Nucleus accumbens (tissue), 56 donors: ENCODE data around the gene VPS4A.

Experiments
- DNase-seq, 56 donors: peaks; one replicate each; lab custom pipeline; 2025; lab: John Stamatoyannopoulos, UW

Gene VPS4A

DNA sequence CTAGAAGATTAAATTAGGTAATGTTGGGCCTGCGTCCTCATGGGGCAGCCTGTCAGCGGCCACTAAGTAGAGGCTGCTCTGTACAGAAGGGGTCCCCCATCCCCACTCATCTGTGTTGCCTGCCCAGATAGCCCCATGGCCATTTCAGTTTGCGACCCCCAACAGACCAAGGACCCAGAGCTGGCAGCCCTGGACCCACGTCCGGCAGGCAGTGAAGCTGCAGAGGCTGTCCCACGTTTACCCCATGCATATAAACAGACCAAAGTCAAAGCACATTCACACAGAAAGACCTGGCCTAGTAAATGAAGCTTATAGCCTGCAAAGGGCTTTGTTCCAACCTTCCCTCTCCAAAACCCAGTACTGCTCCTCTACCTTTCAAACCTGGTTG, 14.6 kb downstream of the VPS4A start:
- no peak for DNase-seq

DNA sequence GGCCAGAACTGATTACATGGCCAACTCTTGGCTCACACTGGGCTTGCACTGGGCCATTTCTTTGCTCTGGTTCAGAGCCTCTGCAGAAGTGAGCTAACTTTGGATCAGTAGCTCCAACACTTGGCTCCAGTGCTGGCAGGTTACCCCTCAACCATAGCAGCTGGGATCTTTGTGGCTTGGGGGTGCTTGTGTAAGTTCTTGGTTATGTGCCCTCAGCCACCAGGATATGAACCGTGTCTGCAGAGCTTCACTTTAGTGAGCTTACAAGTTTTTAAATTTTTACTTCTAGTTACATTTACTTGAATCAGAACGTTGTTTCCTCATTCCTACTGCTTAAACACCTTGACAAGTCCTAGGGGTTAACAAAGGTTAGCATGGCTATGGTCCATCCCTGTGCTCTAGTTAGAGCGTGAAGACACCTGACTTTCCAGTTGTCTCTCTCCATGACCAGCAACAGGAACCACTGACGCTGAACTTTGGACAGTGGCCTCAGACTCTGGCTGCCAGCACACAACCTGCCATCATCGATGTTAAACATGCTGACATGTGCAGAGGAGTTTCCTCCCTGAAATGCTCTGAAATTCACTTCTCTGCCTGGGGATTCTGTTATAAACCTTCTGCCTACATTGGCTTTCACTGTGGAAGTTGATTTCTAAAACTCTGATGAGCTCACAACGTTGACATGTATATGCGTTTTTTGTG, 15.2 kb downstream of the VPS4A start:
- no peak for DNase-seq

DNA sequence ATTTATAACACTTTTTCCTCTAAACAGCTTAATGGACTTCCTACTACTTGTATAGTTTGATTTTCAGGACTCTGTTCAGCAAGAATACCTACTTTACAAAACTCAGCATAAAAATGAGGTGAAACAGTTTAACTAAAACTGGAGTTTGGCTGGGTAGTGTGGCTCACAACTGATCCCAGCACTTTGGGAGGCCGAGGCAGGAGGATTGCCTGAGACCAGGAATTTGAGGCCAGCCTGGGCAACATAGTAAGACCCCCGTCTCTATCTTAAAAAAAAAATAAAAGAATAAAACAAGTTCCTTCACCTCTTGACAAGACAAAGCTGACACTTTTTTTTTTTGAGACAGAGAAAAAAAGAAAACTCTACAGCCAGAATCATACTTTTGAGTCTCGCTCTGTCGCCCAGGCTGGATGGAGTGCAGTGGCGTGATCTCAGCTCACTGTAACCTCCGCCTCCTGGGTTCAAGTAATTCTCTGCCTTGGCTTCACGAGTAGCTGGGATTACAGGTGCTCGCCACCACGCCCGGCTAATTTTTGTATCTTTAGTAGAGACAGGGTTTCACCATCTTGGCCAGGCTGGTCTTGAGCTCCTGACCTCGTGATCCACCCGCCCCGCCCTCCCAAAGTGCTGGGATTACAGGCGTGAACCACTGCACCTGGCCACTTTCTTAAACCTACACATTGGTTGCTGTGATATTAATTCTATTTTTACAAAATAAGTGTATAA, 16.6 kb downstream of the VPS4A start:
- no peak for DNase-seq

DNA sequence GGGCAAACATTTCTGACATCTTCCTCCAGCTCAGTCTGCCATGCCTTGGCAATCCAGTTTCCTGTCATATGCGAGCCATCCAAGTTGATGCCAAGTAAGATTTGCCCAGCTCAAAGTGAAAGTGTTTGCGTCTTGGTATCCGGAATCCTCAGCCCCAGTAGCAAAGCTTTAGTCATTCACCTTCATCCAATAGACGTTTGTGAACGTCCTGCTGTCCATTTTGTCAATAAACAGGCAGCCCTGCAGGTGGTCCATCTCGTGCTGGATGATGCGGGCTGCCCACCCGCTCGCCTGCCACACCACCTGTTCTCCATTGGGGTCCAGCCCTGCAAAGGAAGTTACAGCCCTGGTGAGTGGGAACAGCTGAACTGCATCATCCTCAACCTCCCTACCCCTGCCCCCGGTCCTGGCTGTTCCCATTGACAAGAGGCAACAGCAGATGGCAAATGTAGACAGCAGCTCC, 17.7 kb downstream of the VPS4A start:
- peak in 1 of 56 donors; percentile 5 for DNase-seq

- DNase-seq, result peak in 24 of 56 donors; percentile 37 to 78 (median 58)
These were observed 18.5 kb downstream of the VPS4A start for GRCh38 chr16:69329369-69330285.

GRCh38 chr16:69330286-69331109, 19.3 kb downstream of the VPS4A start, which contains the start of gene PDF:
PDF (minus strand) TSS chr16:69330588; CDS start chr16:69330570, 18 bp downstream.
- peak; percentile 53 to 96 (median 88) for DNase-seq

DNA sequence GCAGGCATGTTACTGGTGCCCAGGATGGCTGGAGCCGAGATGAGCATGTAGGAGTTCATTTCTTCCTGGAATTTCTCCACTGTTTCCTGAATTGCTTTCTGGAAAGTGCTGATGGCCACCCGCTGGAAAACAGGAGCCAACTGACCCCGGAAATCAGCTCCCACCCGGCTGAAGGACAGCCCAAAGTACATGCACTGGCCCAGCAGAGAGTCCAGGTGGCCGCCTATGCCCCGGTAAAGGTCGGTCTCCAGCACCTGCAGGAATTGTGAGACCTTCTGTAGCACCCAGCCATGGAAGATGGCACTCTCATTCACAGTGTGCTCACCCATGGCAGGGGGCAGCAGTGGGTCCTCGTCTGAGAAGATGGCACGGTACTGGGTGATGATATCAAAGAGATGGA, 23.5 kb downstream of the VPS4A start:
- DNase-seq, result no peak

DNA sequence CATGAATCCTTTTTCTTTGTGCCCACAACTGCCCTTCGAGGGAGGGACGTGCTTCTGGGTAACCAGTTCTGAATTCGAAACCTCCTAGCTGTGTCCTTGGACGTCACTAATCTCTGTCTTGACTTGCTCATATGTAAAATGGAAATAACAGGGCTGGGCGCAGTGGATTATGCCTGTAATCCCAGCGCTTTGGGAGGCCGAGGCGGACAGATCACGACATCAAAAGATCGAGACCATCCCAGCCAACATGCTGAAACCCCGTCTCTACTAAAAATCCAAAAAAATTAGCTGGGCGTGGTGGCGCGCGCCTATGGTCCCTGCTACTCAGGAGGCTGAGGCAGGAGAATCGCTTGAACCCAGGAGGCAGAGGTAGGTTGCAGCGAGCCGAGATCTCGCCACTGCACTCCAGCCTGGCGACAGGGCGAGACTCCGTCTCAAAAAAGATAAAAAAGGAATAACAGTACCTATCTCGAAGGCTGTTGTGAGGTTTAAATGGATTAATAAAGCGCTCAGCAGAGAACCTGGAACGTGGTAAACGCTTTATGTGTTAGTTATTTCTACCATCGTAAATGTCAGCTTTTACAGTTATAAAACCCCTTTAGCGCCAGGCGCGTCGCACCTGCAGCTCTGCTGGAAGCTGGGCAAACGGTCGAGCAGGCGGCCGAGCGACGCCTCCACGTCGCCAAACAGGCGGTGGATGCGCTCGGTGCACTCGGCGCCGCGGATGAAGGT, 27.6 kb downstream of the VPS4A start:
- peak in 4 of 56 donors; percentile 32 to 71 (median 62) for DNase-seq

GRCh38 chr16:69339289-69340094, 28.3 kb downstream of the VPS4A start, which contains the start of the genes COG8 and NIP7:
COG8 (minus strand) TSS chr16:69339564; CDS start chr16:69339552, 12 bp downstream.
NIP7 (plus strand) TSS chr16:69339772; CDS start chr16:69339830, 58 bp downstream.
- peak; percentile 67 to 98 (median 93) for DNase-seq

DNA sequence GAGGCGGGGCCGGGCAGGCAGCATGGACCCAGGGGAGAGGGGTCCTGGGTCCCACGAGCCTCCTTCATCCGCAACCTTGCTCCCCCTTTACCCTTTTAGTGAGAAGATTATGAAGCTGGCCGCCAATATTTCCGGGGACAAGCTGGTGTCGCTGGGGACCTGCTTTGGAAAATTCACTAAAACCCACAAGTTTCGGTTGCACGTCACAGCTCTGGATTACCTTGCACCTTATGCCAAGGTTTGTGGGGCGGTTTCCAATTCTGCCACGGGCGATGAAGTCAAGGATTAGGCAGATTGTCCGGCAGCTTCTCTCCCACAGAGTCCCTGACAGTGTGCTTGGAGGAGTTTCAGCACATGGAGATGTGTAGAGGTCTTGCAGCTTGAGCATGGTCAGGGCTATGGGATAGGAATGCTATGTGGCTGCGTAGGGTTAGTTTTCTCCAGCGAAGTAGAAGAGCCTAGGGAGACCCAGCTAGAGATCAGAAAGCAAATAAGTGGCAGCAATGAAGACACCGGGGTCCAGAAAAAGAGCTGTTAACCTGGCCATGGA, 29.0 kb downstream of the VPS4A start:
- DNase-seq, result no peak

DNA sequence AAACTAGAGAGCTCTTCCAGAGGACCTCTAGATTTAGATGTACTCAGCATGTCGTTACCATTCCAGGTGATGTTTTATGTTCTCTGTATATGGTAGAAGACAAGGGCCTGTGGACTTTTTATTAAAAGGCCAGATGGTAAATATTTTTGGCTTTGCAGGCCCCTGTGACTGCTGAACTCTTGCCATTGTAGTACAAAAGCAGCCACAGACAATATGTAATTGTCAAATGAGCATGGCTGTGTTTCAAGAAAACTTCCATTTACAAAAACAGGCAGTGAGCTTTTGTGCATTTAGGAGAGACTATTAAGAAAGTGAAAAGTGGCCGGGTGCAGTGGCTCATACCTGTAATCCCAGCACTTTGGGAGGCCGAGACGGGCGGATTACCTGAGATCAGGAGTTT, 33.0 kb downstream of the VPS4A start:
- DNase-seq, result no peak

DNA sequence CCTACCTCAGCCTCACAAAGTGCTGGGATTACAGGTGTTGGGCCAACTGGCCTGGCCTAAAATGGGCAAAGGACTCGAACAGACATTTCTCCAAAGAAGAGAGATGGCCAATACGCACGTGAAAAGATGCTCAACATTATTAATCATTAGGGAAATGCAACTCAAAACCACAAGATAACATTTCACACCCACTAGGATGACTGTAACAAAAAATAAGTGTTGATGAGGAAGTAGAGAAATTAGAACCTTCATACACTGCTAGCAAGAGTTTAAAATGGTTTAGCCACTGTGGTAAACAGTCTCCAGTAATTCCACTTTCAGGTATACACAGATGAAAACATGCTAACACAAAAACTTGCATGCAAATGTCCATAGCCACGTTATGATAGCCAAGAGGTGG, 34.8 kb downstream of the VPS4A start:
- no peak for DNase-seq

- no peak for DNase-seq
These were observed 35.5 kb downstream of the VPS4A start for GRCh38 chr16:69346683-69347082.

- no peak for DNase-seq
These were observed 37.1 kb downstream of the VPS4A start for GRCh38 chr16:69348222-69348621.

GRCh38 chr16:69349536-69349935, 38.4 kb downstream of the VPS4A start:
- DNase-seq, result no peak

- no peak for DNase-seq
These were observed 39.5 kb downstream of the VPS4A start for GRCh38 chr16:69350536-69351133.

- no peak for DNase-seq
These were observed 40.3 kb downstream of the VPS4A start, which contains the start of gene TMED6 for GRCh38 chr16:69351309-69352027. TMED6 (minus strand) TSS chr16:69351786; CDS start chr16:69351753, 33 bp downstream.
